GM12878 (cell line): Measurements from ENCODE around the gene ELMO2. TPM values are rescaled to one million over a fixed set of nuclear protein-coding genes. Genes with fewer than 3 reads are reported as not detected.

Experiments used
- CBFB ChIP-seq: IDR thresholded peaks from 2 replicates; pipeline ENCODE4 v1.6.1; 2016; ENCODE audit warnings: antibody characterized with exemption, low read depth
- CHD4 ChIP-seq: fragments of 200-600 bp; sonication (generic); IDR thresholded peaks from 2 replicates; pipeline ENCODE4 v1.6.1; 2016; ENCODE audit warnings: mild to moderate bottlenecking
- CREB1 ChIP-seq: IDR thresholded peaks from 2 replicates; pipeline ENCODE4 v1.6.1; 2012; ENCODE audit warnings: low read depth, mild to moderate bottlenecking, inconsistent platforms
- HCFC1 ChIP-seq: fragments of 150-350 bp; IDR thresholded peaks from 2 replicates; pipeline ENCODE4 v1.6.1; 2014; ENCODE audit warnings: low read length
- HDAC2 ChIP-seq: fragments of 200-600 bp; sonication (generic); IDR thresholded peaks from 2 replicates; pipeline ENCODE4 v1.6.1; 2017
- HDAC6 ChIP-seq: fragments of 200-600 bp; sonication (generic); IDR thresholded peaks from one replicate; pipeline ENCODE4 v1.8.0; 2017; ENCODE audit warnings: antibody characterized with exemption; ENCODE audit not compliant: unreplicated experiment
- IRF4 ChIP-seq: IDR thresholded peaks from 2 replicates; pipeline ENCODE4 v1.6.1; 2011; ENCODE audit warnings: low read depth, low read length
- NFYA ChIP-seq: IDR thresholded peaks from 2 replicates; pipeline ENCODE4 v1.6.1; 2011; ENCODE audit warnings: low read depth, mild to moderate bottlenecking, low read length, improper control_type of control experiment, borderline replicate concordance
- NR2C1 ChIP-seq: fragments of 450-650 bp; IDR thresholded peaks from 2 replicates; pipeline ENCODE4 v1.6.1; 2017; ENCODE audit warnings: antibody characterized with exemption, mild to moderate bottlenecking, moderate library complexity
- NRF1 ChIP-seq: conservative IDR thresholded peaks from 2 replicates; pipeline ENCODE4 v1.6.1; 2011; ENCODE audit warnings: mild to moderate bottlenecking, low read depth, low read length, improper control_type of control experiment
- POLR2A ChIP-seq: IDR thresholded peaks from 2 replicates; pipeline ENCODE4 v1.6.1; 2011; ENCODE audit warnings: low read depth, mild to moderate bottlenecking, low read length
- RAD21 ChIP-seq: IDR thresholded peaks from 2 replicates; pipeline ENCODE4 v1.6.1; 2011; ENCODE audit warnings: mild to moderate bottlenecking, low read depth, low read length, moderate library complexity; ENCODE audit not compliant: insufficient read depth
- RAD51 ChIP-seq: fragments of 450-650 bp; IDR thresholded peaks from 2 replicates; pipeline ENCODE4 v1.6.1; 2016; ENCODE audit warnings: moderate library complexity, mild to moderate bottlenecking, inconsistent platforms
- RELA ChIP-seq: fragments of 450-650 bp; IDR thresholded peaks from 2 replicates; pipeline ENCODE4 v1.8.0; 2014; ENCODE audit warnings: borderline replicate concordance; ENCODE audit not compliant: partially characterized antibody
- SIN3A ChIP-seq: IDR thresholded peaks from 2 replicates; pipeline ENCODE4 v1.6.1; 2012; ENCODE audit warnings: low read depth, low read length, improper control_type of control experiment
- SMAD5 ChIP-seq: IDR thresholded peaks from 2 replicates; pipeline ENCODE4 v1.6.1; 2016; ENCODE audit warnings: antibody characterized with exemption, low read depth
- SRF ChIP-seq, 2 experiments: IDR thresholded peaks; 2 replicates each; pipeline ENCODE4 v1.6.1; 2011; ENCODE audit warnings: low read depth in 2 of 2, low read length in 2 of 2, mild to moderate bottlenecking in 1 of 2, moderate library complexity in 1 of 2
- STAT1 ChIP-seq: fragments of 450-650 bp; conservative IDR thresholded peaks from 2 replicates; pipeline ENCODE4 v1.6.1; 2014; ENCODE audit warnings: antibody characterized with exemption, mild to moderate bottlenecking
- polyA plus RNA-seq, 11 experiments: library from polyadenylated mRNA; depleted of rRNA in 4 of 11; unstranded in 6 of 11; stranded (reverse) in 5 of 11; fragments of >200 nt; fragmentation: Nextera tagmentation in 4 of 11; fragmentation: Illumina TruSeq in 1 of 11; extraction: Ambion mirVana in 4 of 11; extraction: Trizol in 1 of 11; gene quantifications; 1 replicate in 1 of 11; 2 replicates in 10 of 11; pipeline versions ENCODE4 v1.2.1 to v1.2.3, GENCODE V29; 2011 to 2016; ENCODE audit warnings: inconsistent platforms in 2 of 11, missing spikeins in 2 of 11, low read depth in 1 of 11
- total RNA-seq, 4 experiments: library from RNA; depleted of rRNA in 3 of 4; stranded (reverse); fragments of >200 nt in 3 of 4; fragmentation: Illumina TruSeq in 1 of 4; extraction: Trizol in 1 of 4; gene quantifications; 2 replicates each; pipeline versions ENCODE4 v1.2.1 to v1.2.3, GENCODE V29; 2013 to 2021
- TF ChIP-seq, protein P1 (sequence below): IDR thresholded peaks from 2 replicates; pipeline ENCODE4 v1.6.1; 2011; ENCODE audit warnings: borderline replicate concordance, low read depth, mild to moderate bottlenecking, moderate library complexity, mixed read lengths, low read length; ENCODE audit not compliant: insufficient read depth; ENCODE audit errors: extremely low read length
- TF ChIP-seq, protein P2 (sequence below): fragments of 450-650 bp; IDR thresholded peaks from 2 replicates; pipeline ENCODE4 v1.6.1; 2014; ENCODE audit warnings: mild to moderate bottlenecking
- TF ChIP-seq, protein P3 (sequence below): fragments of 450-650 bp; IDR thresholded peaks from 2 replicates; pipeline ENCODE4 v1.6.1; 2017; ENCODE audit warnings: low read depth, mild to moderate bottlenecking, moderate library complexity
- TF ChIP-seq, protein P4 (sequence below): fragments of 450-650 bp; IDR thresholded peaks from 2 replicates; pipeline ENCODE4 v1.6.1; 2018; ENCODE audit warnings: mild to moderate bottlenecking, low read depth, moderate library complexity; ENCODE audit not compliant: partially characterized antibody
- TF ChIP-seq, protein P5 (sequence below): IDR thresholded peaks from 2 replicates; pipeline ENCODE4 v1.6.1; 2011; ENCODE audit warnings: low read depth, low read length, improper control_type of control experiment, borderline replicate concordance
- TF ChIP-seq, protein P6 (sequence below): IDR thresholded peaks from 2 replicates; pipeline ENCODE4 v1.6.1; 2012; ENCODE audit warnings: low read length, inconsistent platforms

ELMO2 gene
- total and polyA plus RNA-seq, 10 of the 15 experiments (the other 5 are each of a cell fraction or from before 2014, with no cell fraction given): 14.2 to 40.2 (median 37.6) TPM

DNA sequence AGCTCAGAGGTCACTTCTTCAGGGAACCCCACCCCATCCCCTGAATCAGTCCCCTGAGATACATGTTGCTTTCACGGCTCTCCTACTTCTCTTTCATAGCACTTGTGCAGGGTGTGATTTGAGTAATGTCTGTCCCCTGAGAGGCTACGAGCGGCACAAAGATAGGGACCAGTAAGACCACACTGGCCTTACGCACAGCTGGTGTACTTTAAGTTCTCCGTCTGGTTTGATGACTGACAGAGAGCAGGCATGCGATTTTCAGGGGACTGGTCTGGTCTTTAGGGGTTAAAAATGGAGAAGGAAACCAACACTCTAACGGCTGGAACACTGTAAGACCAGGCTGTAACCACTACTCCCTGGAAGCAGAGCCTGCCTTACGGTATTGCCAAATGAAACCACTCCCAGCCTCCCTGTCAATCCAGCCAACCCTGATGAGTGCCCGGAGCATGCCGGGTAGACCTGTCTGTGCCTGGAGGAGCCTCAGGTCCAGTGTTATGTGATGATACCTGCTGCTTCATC is 47.1 kb downstream of the ELMO2 start (continued):
- TF ChIP-seq, protein P1, sequence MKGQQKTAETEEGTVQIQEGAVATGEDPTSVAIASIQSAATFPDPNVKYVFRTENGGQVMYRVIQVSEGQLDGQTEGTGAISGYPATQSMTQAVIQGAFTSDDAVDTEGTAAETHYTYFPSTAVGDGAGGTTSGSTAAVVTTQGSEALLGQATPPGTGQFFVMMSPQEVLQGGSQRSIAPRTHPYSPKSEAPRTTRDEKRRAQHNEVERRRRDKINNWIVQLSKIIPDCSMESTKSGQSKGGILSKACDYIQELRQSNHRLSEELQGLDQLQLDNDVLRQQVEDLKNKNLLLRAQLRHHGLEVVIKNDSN: no peak
- TF ChIP-seq NFYA (no peak), SIN3A (no peak), CBFB (peak; percentile 83; the same call in 1 of the 2 replicates), HDAC2 (no peak), STAT1 (no peak), IRF4 (peak; percentile 96), RAD21 (no peak), SMAD5 (no peak), HCFC1 (no peak), HDAC6 (no peak), NR2C1 (no peak), CHD4 (no peak), RELA (no peak), NRF1 (no peak), RAD51 (no peak), SRF (IDR thresholded peaks at IDR 0.05; ENCODE audit: low read depth in 2 of 2, low read length in 2 of 2) (0 out of 4 replicates have a peak, but pooled peaks of 1 of the 2 experiments have one; percentile 14), POLR2A (peak; percentile 44; the same call in 1 of the 2 replicates), CREB1 (peak; percentile 30; the same call in 1 of the 2 replicates)
- TF ChIP-seq, protein P2, sequence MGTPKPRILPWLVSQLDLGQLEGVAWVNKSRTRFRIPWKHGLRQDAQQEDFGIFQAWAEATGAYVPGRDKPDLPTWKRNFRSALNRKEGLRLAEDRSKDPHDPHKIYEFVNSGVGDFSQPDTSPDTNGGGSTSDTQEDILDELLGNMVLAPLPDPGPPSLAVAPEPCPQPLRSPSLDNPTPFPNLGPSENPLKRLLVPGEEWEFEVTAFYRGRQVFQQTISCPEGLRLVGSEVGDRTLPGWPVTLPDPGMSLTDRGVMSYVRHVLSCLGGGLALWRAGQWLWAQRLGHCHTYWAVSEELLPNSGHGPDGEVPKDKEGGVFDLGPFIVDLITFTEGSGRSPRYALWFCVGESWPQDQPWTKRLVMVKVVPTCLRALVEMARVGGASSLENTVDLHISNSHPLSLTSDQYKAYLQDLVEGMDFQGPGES: no peak
- TF ChIP-seq, protein P3, sequence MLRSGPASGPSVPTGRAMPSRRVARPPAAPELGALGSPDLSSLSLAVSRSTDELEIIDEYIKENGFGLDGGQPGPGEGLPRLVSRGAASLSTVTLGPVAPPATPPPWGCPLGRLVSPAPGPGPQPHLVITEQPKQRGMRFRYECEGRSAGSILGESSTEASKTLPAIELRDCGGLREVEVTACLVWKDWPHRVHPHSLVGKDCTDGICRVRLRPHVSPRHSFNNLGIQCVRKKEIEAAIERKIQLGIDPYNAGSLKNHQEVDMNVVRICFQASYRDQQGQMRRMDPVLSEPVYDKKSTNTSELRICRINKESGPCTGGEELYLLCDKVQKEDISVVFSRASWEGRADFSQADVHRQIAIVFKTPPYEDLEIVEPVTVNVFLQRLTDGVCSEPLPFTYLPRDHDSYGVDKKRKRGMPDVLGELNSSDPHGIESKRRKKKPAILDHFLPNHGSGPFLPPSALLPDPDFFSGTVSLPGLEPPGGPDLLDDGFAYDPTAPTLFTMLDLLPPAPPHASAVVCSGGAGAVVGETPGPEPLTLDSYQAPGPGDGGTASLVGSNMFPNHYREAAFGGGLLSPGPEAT: peak; percentile 47; the same call in 1 of the 2 replicates
- TF ChIP-seq, protein P4, sequence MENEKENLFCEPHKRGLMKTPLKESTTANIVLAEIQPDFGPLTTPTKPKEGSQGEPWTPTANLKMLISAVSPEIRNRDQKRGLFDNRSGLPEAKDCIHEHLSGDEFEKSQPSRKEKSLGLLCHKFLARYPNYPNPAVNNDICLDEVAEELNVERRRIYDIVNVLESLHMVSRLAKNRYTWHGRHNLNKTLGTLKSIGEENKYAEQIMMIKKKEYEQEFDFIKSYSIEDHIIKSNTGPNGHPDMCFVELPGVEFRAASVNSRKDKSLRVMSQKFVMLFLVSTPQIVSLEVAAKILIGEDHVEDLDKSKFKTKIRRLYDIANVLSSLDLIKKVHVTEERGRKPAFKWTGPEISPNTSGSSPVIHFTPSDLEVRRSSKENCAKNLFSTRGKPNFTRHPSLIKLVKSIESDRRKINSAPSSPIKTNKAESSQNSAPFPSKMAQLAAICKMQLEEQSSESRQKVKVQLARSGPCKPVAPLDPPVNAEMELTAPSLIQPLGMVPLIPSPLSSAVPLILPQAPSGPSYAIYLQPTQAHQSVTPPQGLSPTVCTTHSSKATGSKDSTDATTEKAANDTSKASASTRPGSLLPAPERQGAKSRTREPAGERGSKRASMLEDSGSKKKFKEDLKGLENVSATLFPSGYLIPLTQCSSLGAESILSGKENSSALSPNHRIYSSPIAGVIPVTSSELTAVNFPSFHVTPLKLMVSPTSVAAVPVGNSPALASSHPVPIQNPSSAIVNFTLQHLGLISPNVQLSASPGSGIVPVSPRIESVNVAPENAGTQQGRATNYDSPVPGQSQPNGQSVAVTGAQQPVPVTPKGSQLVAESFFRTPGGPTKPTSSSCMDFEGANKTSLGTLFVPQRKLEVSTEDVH: no peak
- TF ChIP-seq, protein P5, sequence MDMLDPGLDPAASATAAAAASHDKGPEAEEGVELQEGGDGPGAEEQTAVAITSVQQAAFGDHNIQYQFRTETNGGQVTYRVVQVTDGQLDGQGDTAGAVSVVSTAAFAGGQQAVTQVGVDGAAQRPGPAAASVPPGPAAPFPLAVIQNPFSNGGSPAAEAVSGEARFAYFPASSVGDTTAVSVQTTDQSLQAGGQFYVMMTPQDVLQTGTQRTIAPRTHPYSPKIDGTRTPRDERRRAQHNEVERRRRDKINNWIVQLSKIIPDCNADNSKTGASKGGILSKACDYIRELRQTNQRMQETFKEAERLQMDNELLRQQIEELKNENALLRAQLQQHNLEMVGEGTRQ: no peak
- TF ChIP-seq, protein P6, sequence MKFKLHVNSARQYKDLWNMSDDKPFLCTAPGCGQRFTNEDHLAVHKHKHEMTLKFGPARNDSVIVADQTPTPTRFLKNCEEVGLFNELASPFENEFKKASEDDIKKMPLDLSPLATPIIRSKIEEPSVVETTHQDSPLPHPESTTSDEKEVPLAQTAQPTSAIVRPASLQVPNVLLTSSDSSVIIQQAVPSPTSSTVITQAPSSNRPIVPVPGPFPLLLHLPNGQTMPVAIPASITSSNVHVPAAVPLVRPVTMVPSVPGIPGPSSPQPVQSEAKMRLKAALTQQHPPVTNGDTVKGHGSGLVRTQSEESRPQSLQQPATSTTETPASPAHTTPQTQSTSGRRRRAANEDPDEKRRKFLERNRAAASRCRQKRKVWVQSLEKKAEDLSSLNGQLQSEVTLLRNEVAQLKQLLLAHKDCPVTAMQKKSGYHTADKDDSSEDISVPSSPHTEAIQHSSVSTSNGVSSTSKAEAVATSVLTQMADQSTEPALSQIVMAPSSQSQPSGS: peak; percentile 84
